AG09319 (cell line): ENCODE measurements around the gene STK32B.

Experiments used
- DNase-seq: peaks from one replicate; pipeline ENCODE4 v3.0.0-alpha.2; 2010; ENCODE audit warnings: low read depth; ENCODE audit errors: extremely low read depth
- CTCF ChIP-seq: IDR thresholded peaks from 2 replicates; pipeline ENCODE4 v1.5.1; 2011; ENCODE audit warnings: low read depth, mild to moderate bottlenecking, inconsistent platforms, low read length, moderate library complexity

The STK32B gene

DNA sequence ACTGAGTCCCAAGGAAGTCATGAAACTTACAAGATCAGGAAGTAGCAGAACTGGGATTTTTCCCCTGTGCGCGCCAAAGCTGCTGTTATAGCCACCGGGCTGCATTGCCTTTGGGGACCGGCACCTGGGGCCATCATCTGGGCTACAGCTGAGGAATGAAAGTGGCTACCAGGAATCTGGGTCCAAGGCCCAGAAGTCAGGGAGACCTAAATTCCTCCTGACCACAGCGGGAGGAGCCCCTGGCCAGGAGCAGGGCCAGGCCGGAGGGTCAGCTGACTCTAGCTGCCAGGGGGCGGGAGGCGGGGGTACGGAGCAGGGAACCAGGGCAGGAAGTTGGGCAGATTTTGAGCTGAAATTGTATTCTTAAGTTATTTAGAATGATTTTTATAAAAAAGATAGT lies 414.7 kb downstream of the STK32B start:
- no peak for DNase-seq

GRCh38 chr4:5467111-5467510 lies 415.8 kb downstream of the STK32B start:
- DNase-seq: no peak
- TF ChIP-seq CTCF: no peak

More for the DNA sequence above, 414.7 kb downstream of the STK32B start:
- TF ChIP-seq CTCF: no peak

- no peak for TF ChIP-seq CTCF
- no peak for DNase-seq
These were observed 418.0 kb downstream of the STK32B start for GRCh38 chr4:5469151-5469775.

DNA sequence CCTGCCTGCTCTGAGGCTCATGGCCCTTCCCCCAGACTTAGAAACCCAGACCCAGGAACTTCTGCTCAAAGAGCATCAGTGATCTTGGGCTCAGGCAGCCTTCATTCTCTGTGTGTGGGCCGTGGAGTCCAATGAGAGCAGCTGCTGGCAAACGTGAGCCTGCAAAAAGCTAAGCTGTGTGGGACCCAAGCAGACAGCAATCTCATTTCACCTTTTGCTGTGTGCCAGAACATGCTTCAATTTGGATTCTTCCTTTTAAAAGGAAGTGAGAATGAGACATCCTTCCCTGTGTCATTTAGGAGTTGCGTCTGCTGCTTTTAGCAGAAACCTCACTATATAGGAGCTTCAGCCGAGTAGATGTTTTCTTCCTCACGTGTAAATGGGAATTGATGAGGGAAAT lies 418.6 kb downstream of the STK32B start:
- TF ChIP-seq CTCF: no peak
- DNase-seq: no peak

DNA sequence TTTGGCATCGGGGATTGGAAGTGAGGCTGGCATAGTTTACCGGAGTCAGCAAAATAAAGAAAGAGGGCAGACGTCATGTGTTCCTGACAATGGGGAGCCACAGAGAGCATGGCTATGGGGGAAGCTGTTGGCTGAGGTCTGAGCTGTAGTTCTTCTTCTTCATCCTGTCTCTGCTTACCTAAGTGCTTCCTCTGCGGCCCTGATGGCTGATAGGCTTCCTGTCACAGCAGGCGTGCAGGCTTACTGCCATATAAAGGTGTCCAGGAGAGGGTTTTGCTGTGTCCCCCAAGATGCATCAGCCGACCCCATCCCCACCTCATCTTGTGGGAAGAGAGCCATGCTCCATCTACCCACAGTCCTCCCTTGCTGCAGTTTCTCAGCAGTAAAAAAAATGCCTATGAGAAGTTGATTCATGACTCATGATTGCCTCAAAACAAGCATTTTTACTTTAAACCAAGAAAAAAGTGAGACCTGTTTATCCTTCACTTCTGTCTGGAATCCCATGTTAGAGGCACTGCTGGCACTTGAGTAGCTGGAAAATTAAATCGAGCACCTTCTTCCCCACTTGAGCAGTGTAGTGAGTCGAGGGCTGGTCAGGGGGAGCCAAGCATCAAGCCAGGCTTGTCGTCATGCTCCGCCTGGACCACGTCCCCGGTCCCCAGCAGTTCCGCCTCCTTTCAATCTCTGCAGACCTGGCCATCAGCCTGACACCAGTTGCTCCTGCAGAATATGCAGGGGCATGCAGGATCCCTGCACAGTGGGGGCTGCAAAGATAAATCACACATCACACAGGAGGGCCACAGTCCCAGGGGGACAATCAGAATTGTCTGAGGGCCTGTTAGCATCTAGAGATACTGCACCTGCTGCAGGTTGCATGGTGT lies 419.3 kb downstream of the STK32B start:
- TF ChIP-seq CTCF: no peak
- DNase-seq: no peak

DNA sequence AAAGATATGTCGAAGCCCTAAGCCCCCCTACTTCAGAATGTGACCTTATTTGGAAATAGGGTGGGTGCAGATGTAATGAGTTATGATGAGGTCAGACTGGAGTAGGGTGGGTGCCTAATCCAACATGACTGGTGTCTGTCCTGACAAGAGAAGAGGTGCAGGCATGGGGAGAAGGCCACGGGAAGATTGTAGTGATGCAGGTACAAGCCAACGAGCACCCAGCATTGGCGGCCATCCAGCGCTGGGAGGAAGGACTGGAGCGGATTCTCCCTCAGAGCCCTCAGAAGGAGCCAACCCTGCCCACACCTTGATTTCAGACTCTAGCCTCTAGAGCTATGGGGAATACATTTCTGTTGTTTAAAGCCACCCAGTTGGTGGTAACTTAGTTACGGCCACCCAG lies 419.9 kb downstream of the STK32B start:
- TF ChIP-seq CTCF: no peak
- DNase-seq: no peak

DNA sequence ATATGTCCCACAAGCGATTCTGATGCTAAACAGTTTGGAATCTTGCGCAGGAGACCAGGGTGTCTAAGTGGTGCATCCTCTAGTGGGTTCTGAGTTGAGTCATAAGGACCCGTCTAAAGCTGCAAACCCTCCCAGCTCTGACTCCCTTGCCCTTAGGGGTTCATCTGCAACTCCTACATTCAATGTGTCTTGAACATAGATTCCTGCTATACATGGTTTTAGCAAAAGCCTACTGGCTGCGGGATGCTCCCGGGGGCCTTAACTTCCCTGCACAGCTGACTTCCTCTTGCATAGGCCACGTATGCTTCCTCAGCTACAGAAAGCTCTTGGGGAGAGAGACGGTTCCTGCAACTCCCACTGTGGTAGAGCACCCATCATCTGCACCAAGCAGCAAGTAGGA lies 420.4 kb downstream of the STK32B start:
- no peak for TF ChIP-seq CTCF
- DNase-seq: no peak
